ENCODE measurements around the gene IL4I1. TPM values are rescaled to one million over a fixed set of nuclear protein-coding genes. Genes with fewer than 3 reads are reported as not detected.
A peak's percentile ranks its signal among the peaks of the same experiment; 100 is the strongest.

Gene IL4I1
- total RNA-seq, 1 experiment from 2014 or later: 8.2 TPM

GRCh38 chr19:49855676-49856573 lies 40.8 kb downstream of the IL4I1 start:
- no peaks in the 10 kb centered on the region for H3K27me3 Mint-ChIP-seq (ENCODE audit: unreplicated experiment)
- DNase-seq: peak; percentile 37
- H3K4me3 Mint-ChIP-seq (ENCODE audit: low read depth, unreplicated experiment): peak overlapping the region; percentile 34
- no peak for TF ChIP-seq CTCF (IDR thresholded peaks at IDR 0.05; ENCODE audit: unreplicated experiment)
- H3K4me1 Mint-ChIP-seq (ENCODE audit: low read depth, unreplicated experiment): peaks cover 11% of the 10 kb centered on the region
- H3K27ac Mint-ChIP-seq (ENCODE audit: unreplicated experiment): peak overlapping the region; percentile 82
- H3K36me3 Mint-ChIP-seq (ENCODE audit: insufficient read depth, unreplicated experiment): peaks cover 97% of the 10 kb centered on the region
- H3K9me3 Mint-ChIP-seq (ENCODE audit: low read depth, unreplicated experiment): no peaks in the 10 kb centered on the region
- intact Hi-C loops (cut with micrococcal nuclease; ENCODE audit: unreplicated experiment): no loop called here
- CTCF ChIA-PET: no interaction called here
- no TSS peak for BruUV-seq (replicated peaks)

- peak overlapping the region; percentile 34 for H3K4me3 Mint-ChIP-seq (ENCODE audit: low read depth, unreplicated experiment)
- BruUV-seq (replicated peaks): no TSS peak
- no peaks in the 10 kb centered on the region for H3K27me3 Mint-ChIP-seq (ENCODE audit: unreplicated experiment)
- DNase-seq: no peak
- intact Hi-C loops (cut with micrococcal nuclease; ENCODE audit: unreplicated experiment): no loop called here
- H3K9me3 Mint-ChIP-seq (ENCODE audit: low read depth, unreplicated experiment): no peaks in the 10 kb centered on the region
- TF ChIP-seq CTCF (IDR thresholded peaks at IDR 0.05; ENCODE audit: unreplicated experiment): no peak
- H3K36me3 Mint-ChIP-seq (ENCODE audit: insufficient read depth, unreplicated experiment): peaks cover 97% of the 10 kb centered on the region
- H3K4me1 Mint-ChIP-seq (ENCODE audit: low read depth, unreplicated experiment): peaks cover 12% of the 10 kb centered on the region
- CTCF ChIA-PET: no interaction called here
- peak overlapping the region; percentile 82 for H3K27ac Mint-ChIP-seq (ENCODE audit: unreplicated experiment)
These were observed 41.4 kb downstream of the IL4I1 start for GRCh38 chr19:49855277-49855675.

- intact Hi-C loops (cut with micrococcal nuclease; ENCODE audit: unreplicated experiment): no loop called here
- Mint-ChIP-seq H3K4me1 (ENCODE audit: low read depth, unreplicated experiment) (peaks cover 18% of the 10 kb centered on the region), H3K4me3 (ENCODE audit: low read depth, unreplicated experiment) (peak overlapping the region; percentile 34), H3K27ac (ENCODE audit: unreplicated experiment) (peak overlapping the region; percentile 82), H3K27me3 (ENCODE audit: unreplicated experiment) (no peaks in the 10 kb centered on the region), H3K36me3 (ENCODE audit: insufficient read depth, unreplicated experiment) (peaks cover 97% of the 10 kb centered on the region), H3K9me3 (ENCODE audit: low read depth, unreplicated experiment) (no peaks in the 10 kb centered on the region)
- DNase-seq: no peak
- no TSS peak for BruUV-seq (replicated peaks)
- CTCF ChIA-PET: no interaction called here
- no peak for TF ChIP-seq CTCF (IDR thresholded peaks at IDR 0.05; ENCODE audit: unreplicated experiment)
These were observed 42.1 kb downstream of the IL4I1 start for GRCh38 chr19:49854378-49855263.

GRCh38 chr19:49853852-49854377 lies 42.8 kb downstream of the IL4I1 start:
- CTCF ChIA-PET: interaction anchor here (0.7 kb wide), 1 partner anchor 24 kb away, joined by 3 read pairs; no protein-coding TSS in a partner anchor
- no peaks in the 10 kb centered on the region for H3K27me3 Mint-ChIP-seq (ENCODE audit: unreplicated experiment)
- intact Hi-C loops (cut with micrococcal nuclease; ENCODE audit: unreplicated experiment): no loop called here
- DNase-seq: no peak
- peaks cover 95% of the 10 kb centered on the region for H3K36me3 Mint-ChIP-seq (ENCODE audit: insufficient read depth, unreplicated experiment)
- peaks cover 24% of the 10 kb centered on the region for H3K4me1 Mint-ChIP-seq (ENCODE audit: low read depth, unreplicated experiment)
- peaks cover 4% of the 10 kb centered on the region for H3K9me3 Mint-ChIP-seq (ENCODE audit: low read depth, unreplicated experiment)
- peak overlapping the region; percentile 44 for H3K27ac Mint-ChIP-seq (ENCODE audit: unreplicated experiment)
- H3K4me3 Mint-ChIP-seq (ENCODE audit: low read depth, unreplicated experiment): no peak overlapping the region
- BruUV-seq (replicated peaks): no TSS peak
- TF ChIP-seq CTCF (IDR thresholded peaks at IDR 0.05; ENCODE audit: unreplicated experiment): no peak

All from Calu3 (cell line).